Activated T-cell treated with anti-CD3 and anti-CD28 coated beads, Interleukin-2, amount 50 U/mL, for 1 hour (primary cell): ENCODE data around the gene GPHN.
"Not testable (repeated sequence)": the region's sequence is repeated elsewhere in the genome, so short reads cannot be mapped to it uniquely, and the experiment has no call there.

ENCODE experiments used
- DNase-seq: peaks from one replicate; pipeline ENCODE4 v3.0.0-alpha.2; 2020

Gene GPHN

DNA sequence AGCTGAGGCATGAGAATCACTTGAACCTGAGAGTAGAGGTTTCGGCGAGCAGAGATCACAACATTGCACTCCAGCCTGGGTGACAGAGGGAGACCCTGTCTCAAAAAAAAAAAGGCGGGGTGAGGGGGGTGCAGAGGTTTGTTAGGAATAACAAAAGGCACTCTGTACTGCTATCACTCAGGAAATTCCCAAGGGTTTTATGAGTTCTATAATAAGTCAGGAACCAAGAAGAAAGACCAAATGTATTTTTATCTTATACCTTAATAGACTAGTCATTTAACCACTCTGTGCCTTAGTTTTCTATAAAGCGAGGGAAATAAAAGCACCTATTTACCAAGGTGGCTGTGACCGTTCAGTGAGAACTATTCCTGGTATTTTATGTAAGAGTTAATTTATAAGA is 319.2 kb downstream of the GPHN start:
- no peak for DNase-seq

GRCh38 chr14:66831173-66831572 is 323.2 kb downstream of the GPHN start:
- DNase-seq, result no peak

DNA sequence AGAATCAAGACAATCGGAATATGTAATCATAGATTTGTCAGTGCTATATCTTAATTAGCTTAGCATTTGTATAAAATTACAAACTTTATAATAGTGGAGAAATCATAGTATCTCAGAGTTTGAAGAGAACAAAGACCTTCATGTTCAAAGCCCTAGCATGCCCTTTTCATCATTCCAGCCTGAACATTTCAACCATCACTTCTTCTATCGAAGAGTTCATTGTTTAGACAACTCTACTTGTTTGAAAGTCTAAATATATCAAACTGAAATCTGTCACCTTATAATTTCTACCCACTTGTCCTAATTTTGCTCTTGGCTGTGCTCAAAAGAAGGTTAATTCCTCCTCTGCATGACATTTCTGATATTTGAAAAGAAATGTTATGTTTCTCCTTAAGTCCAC is 325.9 kb downstream of the GPHN start:
- no peak for DNase-seq

GRCh38 chr14:66837436-66837835 is 329.5 kb downstream of the GPHN start:
- DNase-seq, result not testable (repeated sequence)

- DNase-seq, result no peak
These were observed 335.1 kb downstream of the GPHN start for GRCh38 chr14:66842911-66843512.

GRCh38 chr14:66850258-66850888 is 342.4 kb downstream of the GPHN start:
- no peak for DNase-seq

DNA sequence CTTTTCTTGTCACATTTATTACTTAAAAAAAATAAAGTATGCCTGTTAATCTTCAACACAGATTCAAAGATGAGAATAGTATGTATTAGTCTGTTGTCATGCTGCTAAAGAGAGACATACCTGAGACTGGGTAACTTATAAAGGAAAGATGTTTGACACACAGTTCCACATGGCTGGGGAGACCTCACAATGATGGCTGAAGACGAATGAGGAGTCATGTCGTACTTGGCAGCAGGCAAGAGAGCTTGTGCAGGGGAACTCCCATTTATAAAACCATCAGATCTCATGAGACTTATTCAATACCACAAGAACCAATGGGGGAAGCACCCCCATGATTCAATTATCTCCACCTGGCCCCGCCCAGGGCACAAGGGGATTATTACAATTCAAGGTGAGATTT is 345.4 kb downstream of the GPHN start:
- no peak for DNase-seq

DNA sequence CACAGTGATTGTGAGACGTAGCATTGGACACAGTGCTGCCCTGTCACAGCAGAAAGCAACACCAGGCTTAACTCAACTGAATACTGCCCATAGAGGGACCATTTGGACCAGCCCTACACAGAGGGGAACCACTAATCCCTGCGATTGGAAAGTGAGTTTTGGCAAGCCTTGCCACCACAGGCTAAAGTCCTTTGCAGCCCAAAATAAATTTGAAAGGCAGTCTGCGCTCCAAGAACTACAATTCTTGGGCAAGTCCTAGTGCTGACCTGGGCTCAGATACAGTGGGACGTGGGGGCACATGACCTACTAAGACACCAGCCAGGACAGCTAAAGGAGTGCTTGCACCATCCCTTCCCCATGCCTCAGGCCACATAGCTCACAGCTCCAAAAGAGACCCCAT is 349.9 kb downstream of the GPHN start:
- DNase-seq, result no peak

- no peak for DNase-seq
These were observed 351.2 kb downstream of the GPHN start for GRCh38 chr14:66859063-66859671.

DNA sequence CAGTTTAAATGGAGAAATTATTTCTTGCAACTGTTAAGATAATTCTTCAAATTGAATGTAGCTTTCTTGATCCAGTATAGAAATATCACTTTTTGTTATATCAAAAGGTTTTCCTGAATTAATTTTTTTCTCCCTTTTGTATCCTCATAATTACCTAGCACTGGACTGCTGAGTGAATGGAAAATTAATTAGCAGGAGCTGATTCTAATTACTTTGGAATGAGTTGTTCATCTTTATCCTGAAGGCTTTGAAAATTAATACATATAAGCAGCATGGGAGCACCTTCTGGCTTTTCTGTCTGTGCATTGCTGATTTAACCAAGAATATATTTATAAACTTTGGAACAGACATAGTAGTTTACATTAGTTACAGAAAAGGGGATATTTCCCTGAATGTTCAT is 373.6 kb downstream of the GPHN start:
- DNase-seq, result no peak

GRCh38 chr14:66884149-66884548 is 376.2 kb downstream of the GPHN start:
- DNase-seq, result no peak

DNA sequence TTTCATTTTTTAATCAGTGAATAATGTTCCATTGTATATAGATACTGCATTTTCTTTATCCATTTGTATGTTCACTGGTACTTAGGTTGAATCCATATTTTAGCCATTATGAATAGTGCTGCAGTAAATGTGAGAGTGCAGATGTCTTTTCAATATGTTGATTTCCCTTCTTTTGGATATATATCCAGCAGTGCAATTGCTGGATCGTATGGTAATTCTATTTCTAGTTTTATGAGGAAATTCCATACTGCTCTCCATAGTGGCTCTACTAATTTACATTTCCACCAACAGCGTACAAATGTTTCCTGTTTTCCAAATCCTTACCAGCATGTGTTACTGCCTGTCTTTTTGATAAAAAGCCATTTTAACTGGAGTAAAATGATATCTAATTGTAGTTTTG is 392.8 kb downstream of the GPHN start:
- DNase-seq, result no peak

- DNase-seq, result no peak
These were observed 402.4 kb downstream of the GPHN start for GRCh38 chr14:66910311-66910840.

DNA sequence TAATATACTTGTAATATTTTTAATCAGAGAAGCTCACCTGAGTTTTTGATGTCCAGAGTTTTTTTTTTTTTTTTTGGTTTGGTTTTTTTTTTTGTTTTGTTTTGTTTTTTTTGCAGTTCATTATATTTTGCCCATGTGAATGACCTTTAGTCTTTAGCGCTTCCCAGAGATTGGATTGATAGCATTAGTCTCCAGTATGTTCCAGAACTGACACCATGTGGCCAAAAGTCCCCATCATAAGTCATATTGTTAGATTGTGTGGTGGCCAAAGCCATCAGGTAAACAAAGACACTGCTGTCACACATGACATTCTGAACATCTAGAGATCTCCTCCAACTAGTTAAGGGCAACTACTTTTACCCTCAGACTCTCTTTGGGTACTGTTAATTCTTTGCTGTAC is 408.5 kb downstream of the GPHN start:
- DNase-seq, result no peak

GRCh38 chr14:66918527-66918926 is 410.6 kb downstream of the GPHN start:
- no peak for DNase-seq

- DNase-seq, result no peak
These were observed 412.2 kb downstream of the GPHN start for GRCh38 chr14:66920196-66920595.

DNA sequence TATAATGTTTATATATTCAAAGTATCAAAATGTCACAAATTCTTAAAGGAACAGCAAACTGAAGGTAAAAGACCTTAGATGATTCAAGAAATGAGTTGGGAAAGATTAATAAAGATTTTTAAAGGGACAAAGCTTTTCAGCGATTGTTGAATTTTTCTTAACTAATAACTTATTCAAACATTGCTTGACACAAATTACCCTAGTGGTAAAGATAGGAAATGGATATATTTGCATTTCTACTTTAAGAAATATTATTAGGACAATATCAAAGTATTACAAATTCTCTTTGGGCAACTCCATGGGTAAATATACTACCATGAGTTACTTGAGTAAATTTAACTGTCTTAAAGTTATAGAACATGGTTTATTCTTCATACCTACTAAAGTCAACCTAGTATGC is 415.3 kb downstream of the GPHN start:
- DNase-seq, result no peak

GRCh38 chr14:66939409-66939808 is 431.5 kb downstream of the GPHN start:
- DNase-seq, result no peak

GRCh38 chr14:66944872-66945271 is 436.9 kb downstream of the GPHN start:
- DNase-seq, result no peak

- DNase-seq, result no peak
These were observed 447.2 kb downstream of the GPHN start for GRCh38 chr14:66955159-66955558.

- DNase-seq, result no peak
These were observed 451.6 kb downstream of the GPHN start for GRCh38 chr14:66959437-66960050.

GRCh38 chr14:66965831-66966230 is 457.9 kb downstream of the GPHN start:
- DNase-seq, result no peak

GRCh38 chr14:66972469-66972868 is 464.5 kb downstream of the GPHN start:
- DNase-seq, result no peak
